GM18520 (cell line): ENCODE data around the gene RIC1.
"Not testable (repeated sequence)": the region's sequence is repeated elsewhere in the genome, so short reads cannot be mapped to it uniquely, and the experiment has no call there.

Experiments used
- ATAC-seq: cut with Tn5 transposase; IDR thresholded peaks from one replicate; pipeline ENCODE4 v1.9.1; 2021; ENCODE audit not compliant: unreplicated experiment

Gene RIC1

GRCh38 chr9:5667391-5667790 is 38.5 kb downstream of the RIC1 start:
- no peak for ATAC-seq

DNA sequence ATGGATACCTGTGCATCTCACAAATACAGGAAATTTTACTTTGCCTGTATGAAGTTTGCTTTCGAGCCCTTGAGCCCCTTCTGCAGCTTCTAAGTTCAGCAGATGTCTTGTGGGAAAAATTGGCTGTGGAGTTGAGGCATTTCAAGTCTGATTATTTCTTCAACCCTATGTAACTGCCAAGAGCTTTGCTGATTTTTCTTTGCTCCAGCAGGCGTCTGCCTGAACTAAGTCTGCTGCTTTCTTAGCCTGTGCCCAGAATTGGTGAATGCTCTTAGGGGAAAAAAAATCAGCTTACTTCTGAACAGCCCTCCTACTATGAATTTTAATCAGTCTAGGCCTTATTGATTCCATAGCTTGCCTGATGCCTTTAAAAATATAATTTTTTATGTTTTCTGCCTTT is 41.2 kb downstream of the RIC1 start:
- no peak for ATAC-seq

GRCh38 chr9:5671711-5672353 is 42.9 kb downstream of the RIC1 start:
- ATAC-seq, result no peak

DNA sequence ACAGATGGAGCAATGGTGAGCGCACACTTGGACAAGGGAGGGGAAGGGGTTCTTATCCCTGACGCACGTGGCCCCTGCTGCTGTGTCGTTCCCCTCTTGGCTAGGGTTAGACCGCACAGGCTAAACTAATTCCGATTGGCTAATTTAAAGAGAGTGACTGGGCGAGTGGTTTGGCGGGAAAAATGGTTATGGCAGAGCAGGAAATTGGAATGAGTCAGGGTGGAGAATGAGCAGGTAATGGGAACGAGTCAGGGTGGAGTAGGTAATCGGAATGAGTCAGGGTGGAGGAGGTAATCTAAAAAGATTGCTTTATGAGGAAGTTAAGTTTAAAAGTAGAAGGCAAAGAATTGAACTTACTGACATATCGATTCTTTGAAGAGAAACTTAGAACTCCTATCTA is 46.1 kb downstream of the RIC1 start:
- not testable (repeated sequence) for ATAC-seq

DNA sequence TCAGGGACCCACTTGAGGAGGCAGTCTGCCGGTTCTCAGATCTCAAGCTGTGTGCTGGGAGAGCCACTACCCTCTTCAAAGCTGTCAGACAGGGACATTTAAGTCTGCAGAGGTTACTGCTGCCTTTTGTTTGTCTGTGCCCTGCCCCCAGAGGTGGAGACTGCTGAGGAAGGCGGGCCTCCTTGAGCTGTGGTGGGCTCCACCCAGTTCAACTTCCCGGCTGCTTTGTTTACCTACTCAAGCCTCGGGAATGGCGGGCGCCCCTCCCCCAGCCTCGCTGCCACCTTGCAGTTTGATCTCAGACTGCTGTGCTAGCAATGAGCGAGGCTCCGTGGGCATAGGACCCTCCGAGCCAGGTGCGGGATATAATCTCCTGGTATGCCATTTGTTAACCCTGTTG is 54.7 kb downstream of the RIC1 start:
- ATAC-seq, result not testable (repeated sequence)

- ATAC-seq, result no peak
Measured at GRCh38 chr9:5684101-5684500, 55.2 kb downstream of the RIC1 start.

DNA sequence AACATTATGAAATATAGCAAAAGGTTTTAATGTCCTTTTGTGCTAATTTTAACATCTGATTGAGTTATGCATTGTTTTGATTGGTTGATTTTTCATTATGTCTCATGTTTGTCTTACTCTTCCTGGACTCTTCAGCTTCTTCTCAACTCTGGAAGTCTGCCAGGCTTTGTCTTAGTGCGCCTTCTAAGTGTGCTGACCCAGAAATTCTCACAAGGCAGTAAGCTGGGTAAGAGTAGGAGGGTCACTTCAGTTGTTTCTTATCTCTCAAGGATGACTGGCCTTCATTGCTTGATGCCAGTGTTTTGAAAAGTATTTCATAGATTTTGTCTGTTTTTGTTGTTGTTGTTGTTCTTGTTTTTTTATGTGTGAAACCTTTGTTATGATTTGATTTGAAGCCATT is 59.2 kb downstream of the RIC1 start:
- no peak for ATAC-seq

GRCh38 chr9:5690278-5690677 is 61.4 kb downstream of the RIC1 start:
- ATAC-seq, result no peak

DNA sequence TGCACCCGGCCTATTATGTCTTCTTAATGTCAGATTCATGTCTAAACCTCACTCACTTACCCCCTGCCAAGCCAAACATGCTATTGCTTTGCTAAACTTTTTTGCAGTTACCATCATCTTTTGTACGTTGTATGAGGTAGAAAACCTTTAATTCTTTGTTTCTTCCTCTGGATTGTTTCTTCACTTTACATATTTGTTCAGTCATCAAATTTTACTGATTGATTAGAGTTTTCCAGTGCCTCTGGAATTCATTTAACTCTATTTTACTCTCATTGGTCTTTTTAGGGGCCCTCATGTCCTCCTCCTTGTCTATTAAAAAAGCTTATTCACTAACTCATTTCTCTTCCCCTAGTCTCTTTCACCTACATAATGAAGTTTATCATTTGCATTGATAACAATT is 67.0 kb downstream of the RIC1 start:
- no peak for ATAC-seq

DNA sequence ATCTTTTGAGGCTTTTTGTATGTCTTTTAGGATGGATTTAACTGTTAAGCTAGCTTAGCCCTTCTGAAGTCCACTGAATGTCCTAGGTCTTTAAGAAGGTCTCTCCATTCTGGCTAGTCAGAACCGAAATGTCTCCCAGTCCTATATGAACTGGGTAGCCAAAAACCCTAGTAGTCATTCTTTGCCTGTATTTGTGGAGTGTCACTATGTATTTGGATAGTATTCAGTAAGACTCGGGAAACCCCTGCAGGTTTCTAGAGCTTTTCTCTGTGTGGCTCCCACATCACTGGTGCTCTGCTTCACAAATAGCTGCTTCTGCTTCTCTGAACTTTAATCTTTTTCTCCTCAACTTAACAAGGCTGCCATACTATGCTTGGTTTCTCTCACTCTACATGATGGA is 68.0 kb downstream of the RIC1 start:
- no peak for ATAC-seq

DNA sequence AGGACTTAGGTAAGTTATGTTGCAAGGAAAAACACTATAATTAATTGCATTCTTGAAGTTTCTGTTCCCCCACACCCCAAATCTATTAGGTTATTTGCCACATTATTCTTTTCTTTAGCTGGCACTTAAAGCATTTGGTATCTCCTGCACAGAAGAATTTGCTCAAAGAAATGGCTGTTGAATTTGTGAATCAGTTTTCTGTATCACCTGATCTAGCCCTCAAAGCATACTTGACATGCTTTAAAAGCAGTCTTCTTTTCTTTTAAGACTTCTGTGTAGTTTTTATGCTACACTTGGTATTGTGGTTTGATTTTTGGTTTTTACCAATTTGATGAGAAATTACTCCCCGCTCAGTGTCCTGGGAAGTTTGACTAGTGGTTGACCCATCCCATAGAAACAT is 69.1 kb downstream of the RIC1 start:
- no peak for ATAC-seq

DNA sequence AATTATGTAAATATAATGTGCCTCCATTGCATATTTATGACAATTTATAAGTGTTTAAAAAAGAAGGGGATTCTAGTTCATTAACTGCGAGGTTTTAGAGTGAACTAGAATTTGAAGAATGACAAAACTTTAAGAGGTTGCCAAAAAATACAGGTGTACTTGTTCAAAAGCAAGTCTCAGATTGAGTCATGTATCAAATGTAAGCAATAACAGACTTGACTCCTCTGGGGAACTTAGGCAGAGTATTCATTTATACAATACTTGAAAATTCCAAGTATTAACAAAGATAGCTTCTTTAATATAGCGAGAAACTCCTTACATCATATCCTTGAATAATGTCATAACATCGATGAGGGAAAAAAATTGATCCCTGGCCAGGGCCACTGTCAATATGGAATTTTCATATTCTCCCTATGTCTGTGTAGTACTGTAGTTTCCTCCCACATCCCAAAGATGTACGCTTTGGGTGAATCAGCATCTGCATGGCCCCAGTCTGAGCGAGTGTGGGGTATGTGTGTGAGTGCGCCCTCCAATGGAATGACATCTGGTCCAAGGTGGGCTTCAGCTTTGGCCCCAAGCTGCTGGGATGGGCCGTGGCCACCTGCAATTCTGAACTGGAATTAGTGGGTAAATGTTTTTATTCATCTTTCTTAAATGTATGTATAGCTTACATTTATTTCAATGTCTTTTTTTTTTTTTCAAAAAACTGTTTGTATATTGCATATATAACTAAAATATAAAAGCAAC is 70.1 kb downstream of the RIC1 start:
- no peak for ATAC-seq

DNA sequence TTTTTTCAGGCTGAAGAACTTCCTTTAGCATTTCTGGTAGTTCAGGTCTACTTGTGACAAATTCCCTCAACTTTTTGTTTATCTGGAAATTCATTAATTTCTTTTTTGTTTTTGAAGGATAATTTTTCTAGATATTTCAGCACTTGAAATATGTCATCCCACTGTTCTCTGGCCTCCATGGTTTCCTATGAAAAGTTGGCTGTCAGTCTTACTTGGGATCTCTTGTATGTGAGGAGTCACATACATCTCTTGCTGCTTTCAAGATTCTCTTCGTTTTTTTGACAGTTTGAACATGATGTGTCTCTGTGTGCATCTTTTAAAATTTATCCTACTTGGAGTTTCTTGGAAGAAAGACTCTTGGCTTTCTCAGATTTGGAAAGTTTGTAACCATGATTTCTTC is 79.5 kb downstream of the RIC1 start:
- ATAC-seq, result no peak

- no peak for ATAC-seq
Measured at GRCh38 chr9:5712651-5713390, 83.9 kb downstream of the RIC1 start.

DNA sequence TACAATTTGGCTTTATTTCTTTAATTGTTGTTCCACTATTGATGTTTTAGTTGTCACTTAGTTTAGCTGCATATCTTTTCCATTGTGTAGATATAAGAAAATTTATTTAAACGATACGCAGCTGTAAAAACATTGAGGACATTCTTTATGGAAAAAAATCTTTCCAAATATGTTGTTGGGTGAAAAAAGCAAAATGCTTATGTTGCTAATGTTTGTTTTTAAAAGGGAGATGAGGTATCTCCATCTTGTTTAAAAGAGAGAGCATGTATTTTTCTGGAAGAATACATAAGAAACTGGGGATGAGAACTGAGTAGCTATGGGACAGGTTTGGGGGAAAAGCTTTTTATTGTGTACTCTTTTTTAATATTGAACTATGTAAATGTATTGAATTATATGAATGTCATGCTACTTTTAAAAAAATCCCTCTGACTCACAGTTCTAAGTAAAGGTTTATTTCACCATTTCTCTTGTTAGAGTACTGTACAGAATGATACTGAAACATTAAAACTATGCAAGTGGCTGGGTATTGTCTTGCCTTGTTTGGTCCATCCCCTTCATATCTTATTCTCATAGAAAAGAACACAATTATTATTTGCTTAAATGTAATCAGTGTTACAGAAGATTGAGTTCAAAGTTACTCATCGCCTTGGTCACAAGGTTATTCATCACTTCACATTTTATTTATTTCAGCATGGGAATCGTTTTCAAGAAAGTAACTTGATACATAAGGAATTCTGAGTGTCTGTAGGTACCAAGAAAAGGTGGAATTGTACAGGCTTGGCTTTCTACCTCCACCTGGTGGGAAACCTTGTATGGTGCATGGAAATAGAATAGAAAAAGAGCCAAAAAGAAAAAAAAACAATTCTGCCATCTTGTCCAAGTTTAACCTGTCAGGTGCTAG is 85.8 kb downstream of the RIC1 start:
- no peak for ATAC-seq

DNA sequence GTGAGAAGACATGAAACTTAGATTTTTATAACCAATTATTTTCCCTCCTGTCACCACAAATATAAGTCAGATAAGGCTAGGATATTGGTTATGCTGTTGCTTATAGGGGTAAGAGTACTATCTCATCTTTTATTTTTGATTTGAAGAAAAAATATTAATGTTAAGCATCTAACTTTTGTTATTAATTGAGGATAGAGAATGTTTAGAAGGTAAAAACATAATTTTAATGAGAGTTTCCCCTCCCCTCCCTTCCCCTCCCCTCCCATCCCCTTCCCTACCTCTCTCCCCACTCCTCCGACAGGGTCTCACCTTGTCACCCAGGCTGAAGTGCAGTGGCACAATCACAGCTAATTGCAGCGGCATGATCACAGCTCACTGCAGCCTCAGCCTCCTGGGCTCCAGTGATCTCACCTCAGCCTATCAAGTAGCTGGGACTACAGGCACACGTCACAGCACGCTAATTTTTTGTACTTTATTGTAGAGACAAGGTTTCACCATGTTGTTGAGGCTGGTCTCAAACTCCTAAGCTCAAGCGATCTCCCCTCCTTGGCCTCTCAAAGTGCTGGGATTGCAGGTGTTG is 86.7 kb downstream of the RIC1 start:
- ATAC-seq, result no peak

- ATAC-seq, result not testable (repeated sequence)
Measured at GRCh38 chr9:5717434-5717833, 88.5 kb downstream of the RIC1 start.

- ATAC-seq, result no peak
Measured at GRCh38 chr9:5718296-5719032, 89.6 kb downstream of the RIC1 start.

- no peak for ATAC-seq
Measured at GRCh38 chr9:5719100-5719926, 90.4 kb downstream of the RIC1 start.
